ENCODE measurements around the gene ABHD12B.
"Not testable (repeated sequence)": the region's sequence is repeated elsewhere in the genome, so short reads cannot be mapped to it uniquely, and the experiment has no call there.

ABHD12B gene

DNA sequence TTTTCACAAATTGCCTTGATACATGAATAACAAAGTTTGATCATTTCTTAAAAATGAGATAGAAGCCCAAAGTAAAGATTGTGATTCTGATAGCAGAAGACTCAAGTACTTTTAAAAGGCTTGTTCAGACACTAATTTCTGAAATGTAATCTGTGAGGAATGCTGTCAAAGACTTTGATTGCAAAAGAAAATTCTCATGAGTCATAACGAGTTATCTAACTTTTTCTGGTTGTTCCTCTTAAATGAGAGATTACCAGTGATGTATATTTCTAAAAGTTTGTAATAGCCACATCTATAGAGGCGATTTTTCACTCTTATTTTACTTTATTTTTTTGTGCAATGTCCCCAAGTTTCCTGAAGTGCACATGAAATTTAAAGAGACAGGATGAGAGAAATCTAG is 65.5 kb downstream of the ABHD12B start:
- no peak for DNase-seq

DNA sequence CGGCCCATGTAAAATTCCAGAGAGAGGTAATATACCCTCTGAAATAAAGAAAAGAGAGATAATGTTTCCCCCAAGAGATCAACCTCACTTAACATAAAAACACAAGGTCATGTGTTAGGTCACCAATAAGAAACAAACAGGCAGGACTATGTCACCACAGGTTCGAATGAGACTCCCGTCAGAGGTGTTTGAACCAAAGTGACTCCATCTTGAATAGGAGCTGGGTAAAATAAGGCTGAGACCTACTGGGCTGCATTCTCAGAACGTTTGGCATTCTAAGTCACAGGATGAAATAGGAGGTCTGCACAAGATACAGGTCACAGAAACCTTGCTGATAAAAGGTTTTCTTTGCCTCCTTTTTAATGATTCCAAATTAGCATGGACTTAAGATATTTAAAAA is 65.9 kb downstream of the ABHD12B start:
- DNase-seq = no peak

GRCh38 chr14:50941151-50941550 is 69.3 kb downstream of the ABHD12B start:
- DNase-seq = no peak

GRCh38 chr14:50941638-50942037 is 69.8 kb downstream of the ABHD12B start:
- not testable (repeated sequence) for DNase-seq

DNA sequence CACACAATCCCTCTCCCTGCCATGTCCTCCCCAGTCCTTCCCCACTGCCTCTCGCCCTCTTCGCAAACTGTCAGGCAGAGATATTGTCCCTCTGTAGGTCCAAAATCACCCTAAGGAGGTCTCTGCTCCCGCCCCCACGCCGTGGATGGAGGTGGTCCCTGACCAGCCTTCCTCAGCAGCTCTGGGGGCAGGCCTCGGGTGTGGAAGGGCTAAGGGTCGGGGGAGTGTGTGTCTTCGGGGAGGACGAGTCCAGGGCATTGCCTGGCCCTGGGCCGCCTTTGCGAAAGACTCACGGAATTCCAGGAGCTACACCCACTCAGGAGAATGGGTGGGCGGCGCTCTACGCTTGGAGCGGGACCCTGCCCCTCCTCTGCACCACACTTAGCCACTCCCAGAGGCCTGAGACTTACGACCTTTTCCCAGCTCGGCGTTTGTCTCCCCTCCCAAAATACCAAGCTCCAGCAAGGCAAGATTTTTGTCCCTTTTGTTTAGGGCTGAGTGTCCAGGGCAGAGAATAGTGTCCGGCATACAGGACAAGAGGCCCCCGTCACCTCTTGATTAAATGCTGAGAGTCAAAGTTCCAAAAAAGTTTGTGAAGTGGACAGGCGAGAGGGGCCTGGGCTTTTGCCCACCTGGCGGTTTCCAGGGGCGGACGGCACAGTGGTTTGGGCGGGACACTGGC is 71.5 kb downstream of the ABHD12B start:
- no peak for DNase-seq

DNA sequence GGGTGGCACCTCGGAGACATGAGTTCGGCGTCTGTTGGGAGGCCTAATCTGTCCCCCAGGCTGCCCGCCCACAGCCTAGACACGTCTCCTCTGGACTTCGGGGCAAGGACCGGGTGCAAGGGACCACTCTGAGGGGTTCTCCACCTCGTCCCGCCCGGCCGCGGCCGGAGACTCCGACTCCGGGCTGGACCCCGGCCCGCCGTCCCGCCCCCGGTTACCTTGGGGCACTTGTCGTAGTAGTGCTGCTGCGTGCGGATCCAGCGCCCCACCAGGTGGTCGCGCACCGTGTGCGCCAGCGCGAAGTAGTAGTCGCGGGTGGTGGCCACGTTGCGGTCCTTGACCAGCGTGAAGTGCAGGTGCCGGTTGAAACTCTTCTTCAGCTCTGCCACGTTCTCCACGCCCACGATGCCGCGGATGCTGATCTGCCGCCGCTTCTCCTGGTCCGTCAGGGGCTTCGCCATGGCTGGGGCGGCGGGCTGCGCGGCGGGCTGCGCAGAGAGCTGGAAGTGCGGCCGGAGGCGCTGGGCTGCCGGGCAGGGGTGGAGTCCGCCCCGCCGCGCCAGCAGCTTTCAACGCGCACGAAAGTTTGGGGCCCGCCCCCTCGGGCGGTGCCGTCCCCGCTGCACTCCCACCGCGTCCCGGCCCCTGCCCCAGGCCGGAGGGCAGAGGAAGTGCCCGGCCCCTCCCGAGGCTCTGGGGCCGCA is 72.2 kb downstream of the ABHD12B start, which contains the start of gene PYGL:
TSS of gene PYGL (minus strand) at position 541 of the 704 bp plus-strand sequence. CDS start at position 461, 80 bp downstream.
- DNase-seq = peak; percentile 14

- DNase-seq = peak; percentile 54
These were observed 73.0 kb downstream of the ABHD12B start for GRCh38 chr14:50944647-50945413.

- no peak for DNase-seq
These were observed 74.5 kb downstream of the ABHD12B start for GRCh38 chr14:50946234-50946935.

DNA sequence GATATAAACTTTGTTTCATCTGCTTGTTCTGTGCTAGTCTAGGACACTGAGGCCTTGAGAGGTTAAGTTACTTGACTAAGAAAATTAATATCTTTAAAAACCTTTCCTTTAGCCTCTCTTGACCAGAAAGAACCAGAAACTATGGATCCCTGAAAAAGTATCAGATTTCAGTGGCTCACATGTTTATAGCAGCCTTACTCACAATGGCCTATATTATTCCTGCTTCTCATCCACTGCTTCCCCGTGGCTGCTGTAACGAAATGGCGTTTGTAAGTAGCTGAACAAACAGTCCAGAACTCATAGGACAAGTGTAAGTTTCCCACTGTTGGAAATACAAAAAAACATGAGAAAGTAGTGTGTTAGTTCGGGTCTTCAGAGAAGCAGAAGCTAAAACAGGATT is 75.6 kb downstream of the ABHD12B start:
- no peak for DNase-seq

DNA sequence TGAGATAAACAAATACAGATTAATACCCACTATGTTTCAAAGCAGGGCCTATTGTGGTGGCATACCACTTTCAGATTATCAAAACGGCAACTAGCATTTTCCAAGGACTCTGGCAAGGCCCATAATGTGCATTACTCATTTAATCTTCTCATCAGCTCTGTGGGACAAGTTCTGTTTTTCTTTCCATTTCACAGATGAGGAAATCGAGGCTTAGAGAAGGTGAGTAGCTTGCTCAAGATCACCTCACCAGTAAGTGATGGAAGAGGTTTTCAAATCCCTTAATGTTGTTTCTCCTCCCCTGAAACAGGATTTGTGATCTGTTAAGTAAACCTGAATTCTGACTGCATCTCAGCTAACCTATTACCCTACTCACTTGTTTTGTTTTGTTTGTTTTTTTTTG is 76.4 kb downstream of the ABHD12B start:
- no peak for DNase-seq

DNA sequence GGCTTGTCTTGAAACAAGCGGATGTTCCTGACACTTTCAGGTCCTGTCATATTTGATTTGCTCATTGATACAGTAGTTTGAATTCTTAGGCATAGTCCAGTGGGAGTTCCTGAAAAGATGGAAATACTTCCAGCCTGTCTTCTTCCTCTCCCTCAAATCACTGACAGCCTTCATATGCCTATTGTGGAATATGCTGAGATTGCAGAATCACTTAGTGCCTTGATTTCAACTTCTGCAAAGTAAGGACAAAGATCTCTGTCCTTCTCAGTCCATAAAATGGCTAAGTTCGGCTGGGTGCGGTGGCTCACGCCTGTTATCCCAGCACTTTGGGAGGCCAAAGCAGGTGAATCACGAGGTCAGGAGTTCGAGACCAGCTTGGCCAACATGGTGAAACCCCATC is 79.2 kb downstream of the ABHD12B start:
- no peak for DNase-seq

- no peak for DNase-seq
These were observed 81.6 kb downstream of the ABHD12B start for GRCh38 chr14:50953502-50953901.

Data from NCI-H526 treated with DMSO at 0.1 percent for 48 hours (cell line).